ENCODE data around the gene THADA.

DNA sequence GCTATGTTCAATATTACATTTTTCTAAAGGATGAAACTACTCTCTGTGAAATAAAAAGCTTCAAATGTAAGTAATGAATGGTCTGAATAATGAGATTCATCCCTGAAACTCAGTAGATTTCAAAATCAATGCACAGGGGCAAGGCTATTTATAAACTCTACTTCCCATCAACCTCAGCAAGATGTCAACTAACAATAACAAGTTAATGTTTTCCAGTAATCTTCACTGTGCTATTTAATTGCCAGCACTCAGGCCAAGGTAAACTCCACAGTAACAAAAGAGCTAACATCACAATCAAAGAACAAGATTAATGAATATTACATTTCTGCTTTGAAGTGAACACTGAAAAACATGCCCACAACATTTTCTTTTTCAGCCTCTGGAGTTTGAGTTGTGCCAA lies 225.1 kb downstream of the THADA start:
- TF ChIP-seq, protein P1, sequence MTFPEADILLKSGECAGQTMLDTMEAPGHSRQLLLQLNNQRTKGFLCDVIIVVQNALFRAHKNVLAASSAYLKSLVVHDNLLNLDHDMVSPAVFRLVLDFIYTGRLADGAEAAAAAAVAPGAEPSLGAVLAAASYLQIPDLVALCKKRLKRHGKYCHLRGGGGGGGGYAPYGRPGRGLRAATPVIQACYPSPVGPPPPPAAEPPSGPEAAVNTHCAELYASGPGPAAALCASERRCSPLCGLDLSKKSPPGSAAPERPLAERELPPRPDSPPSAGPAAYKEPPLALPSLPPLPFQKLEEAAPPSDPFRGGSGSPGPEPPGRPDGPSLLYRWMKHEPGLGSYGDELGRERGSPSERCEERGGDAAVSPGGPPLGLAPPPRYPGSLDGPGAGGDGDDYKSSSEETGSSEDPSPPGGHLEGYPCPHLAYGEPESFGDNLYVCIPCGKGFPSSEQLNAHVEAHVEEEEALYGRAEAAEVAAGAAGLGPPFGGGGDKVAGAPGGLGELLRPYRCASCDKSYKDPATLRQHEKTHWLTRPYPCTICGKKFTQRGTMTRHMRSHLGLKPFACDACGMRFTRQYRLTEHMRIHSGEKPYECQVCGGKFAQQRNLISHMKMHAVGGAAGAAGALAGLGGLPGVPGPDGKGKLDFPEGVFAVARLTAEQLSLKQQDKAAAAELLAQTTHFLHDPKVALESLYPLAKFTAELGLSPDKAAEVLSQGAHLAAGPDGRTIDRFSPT (tag by site-specific recombination; IDR thresholded peaks at IDR 0.05), result no peak
- TF ChIP-seq, protein P2, sequence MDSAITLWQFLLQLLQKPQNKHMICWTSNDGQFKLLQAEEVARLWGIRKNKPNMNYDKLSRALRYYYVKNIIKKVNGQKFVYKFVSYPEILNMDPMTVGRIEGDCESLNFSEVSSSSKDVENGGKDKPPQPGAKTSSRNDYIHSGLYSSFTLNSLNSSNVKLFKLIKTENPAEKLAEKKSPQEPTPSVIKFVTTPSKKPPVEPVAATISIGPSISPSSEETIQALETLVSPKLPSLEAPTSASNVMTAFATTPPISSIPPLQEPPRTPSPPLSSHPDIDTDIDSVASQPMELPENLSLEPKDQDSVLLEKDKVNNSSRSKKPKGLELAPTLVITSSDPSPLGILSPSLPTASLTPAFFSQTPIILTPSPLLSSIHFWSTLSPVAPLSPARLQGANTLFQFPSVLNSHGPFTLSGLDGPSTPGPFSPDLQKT (IDR thresholded peaks at IDR 0.05; ENCODE audit: borderline replicate concordance, low read depth, low read length), result no peak
- TF ChIP-seq ZBTB17 (tag by site-specific recombination; IDR thresholded peaks at IDR 0.05), result no peak
- TF ChIP-seq, protein P3, sequence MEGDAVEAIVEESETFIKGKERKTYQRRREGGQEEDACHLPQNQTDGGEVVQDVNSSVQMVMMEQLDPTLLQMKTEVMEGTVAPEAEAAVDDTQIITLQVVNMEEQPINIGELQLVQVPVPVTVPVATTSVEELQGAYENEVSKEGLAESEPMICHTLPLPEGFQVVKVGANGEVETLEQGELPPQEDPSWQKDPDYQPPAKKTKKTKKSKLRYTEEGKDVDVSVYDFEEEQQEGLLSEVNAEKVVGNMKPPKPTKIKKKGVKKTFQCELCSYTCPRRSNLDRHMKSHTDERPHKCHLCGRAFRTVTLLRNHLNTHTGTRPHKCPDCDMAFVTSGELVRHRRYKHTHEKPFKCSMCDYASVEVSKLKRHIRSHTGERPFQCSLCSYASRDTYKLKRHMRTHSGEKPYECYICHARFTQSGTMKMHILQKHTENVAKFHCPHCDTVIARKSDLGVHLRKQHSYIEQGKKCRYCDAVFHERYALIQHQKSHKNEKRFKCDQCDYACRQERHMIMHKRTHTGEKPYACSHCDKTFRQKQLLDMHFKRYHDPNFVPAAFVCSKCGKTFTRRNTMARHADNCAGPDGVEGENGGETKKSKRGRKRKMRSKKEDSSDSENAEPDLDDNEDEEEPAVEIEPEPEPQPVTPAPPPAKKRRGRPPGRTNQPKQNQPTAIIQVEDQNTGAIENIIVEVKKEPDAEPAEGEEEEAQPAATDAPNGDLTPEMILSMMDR (tag by site-specific recombination; IDR thresholded peaks at IDR 0.05), result no peak
- TF ChIP-seq, protein P4, sequence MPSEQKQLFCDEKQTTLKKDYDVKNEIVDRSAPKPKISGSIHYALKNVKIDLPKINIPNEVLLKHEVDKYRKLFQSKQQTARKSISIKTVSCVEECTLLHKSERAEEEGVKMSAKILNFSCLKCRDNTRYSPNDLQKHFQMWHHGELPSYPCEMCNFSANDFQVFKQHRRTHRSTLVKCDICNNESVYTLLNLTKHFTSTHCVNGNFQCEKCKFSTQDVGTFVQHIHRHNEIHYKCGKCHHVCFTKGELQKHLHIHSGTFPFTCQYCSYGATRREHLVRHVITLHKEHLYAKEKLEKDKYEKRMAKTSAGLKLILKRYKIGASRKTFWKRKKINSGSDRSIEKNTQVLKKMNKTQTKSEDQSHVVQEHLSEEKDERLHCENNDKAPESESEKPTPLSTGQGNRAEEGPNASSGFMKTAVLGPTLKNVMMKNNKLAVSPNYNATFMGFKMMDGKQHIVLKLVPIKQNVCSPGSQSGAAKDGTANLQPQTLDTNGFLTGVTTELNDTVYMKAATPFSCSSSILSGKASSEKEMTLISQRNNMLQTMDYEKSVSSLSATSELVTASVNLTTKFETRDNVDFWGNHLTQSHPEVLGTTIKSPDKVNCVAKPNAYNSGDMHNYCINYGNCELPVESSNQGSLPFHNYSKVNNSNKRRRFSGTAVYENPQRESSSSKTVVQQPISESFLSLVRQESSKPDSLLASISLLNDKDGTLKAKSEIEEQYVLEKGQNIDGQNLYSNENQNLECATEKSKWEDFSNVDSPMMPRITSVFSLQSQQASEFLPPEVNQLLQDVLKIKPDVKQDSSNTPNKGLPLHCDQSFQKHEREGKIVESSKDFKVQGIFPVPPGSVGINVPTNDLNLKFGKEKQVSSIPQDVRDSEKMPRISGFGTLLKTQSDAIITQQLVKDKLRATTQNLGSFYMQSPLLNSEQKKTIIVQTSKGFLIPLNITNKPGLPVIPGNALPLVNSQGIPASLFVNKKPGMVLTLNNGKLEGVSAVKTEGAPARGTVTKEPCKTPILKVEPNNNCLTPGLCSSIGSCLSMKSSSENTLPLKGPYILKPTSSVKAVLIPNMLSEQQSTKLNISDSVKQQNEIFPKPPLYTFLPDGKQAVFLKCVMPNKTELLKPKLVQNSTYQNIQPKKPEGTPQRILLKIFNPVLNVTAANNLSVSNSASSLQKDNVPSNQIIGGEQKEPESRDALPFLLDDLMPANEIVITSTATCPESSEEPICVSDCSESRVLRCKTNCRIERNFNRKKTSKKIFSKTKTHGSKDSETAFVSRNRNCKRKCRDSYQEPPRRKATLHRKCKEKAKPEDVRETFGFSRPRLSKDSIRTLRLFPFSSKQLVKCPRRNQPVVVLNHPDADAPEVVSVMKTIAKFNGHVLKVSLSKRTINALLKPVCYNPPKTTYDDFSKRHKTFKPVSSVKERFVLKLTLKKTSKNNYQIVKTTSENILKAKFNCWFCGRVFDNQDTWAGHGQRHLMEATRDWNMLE (tag by site-specific recombination; conservative IDR thresholded peaks at IDR 0.05; ENCODE audit: low read depth), result no peak
- no peak for TF ChIP-seq ZNF654 (tag by site-specific recombination; IDR thresholded peaks at IDR 0.05; ENCODE audit: low read depth)
- TF ChIP-seq ZNF324 (tag by site-specific recombination; IDR thresholded peaks at IDR 0.05), result no peak
- TF ChIP-seq, protein P5, sequence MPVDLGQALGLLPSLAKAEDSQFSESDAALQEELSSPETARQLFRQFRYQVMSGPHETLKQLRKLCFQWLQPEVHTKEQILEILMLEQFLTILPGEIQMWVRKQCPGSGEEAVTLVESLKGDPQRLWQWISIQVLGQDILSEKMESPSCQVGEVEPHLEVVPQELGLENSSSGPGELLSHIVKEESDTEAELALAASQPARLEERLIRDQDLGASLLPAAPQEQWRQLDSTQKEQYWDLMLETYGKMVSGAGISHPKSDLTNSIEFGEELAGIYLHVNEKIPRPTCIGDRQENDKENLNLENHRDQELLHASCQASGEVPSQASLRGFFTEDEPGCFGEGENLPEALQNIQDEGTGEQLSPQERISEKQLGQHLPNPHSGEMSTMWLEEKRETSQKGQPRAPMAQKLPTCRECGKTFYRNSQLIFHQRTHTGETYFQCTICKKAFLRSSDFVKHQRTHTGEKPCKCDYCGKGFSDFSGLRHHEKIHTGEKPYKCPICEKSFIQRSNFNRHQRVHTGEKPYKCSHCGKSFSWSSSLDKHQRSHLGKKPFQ (tag by site-specific recombination; IDR thresholded peaks at IDR 0.05), result no peak
- peak; percentile 32; the same call in 1 of the 2 replicates for TF ChIP-seq TCF7L2 (IDR thresholded peaks at IDR 0.05; ENCODE audit: borderline replicate concordance, low read depth, low read length)
- no peak for TF ChIP-seq ZNF223 (tag by site-specific recombination; IDR thresholded peaks at IDR 0.05)
- peak; percentile 86 for TF ChIP-seq OSR2 (tag by site-specific recombination; IDR thresholded peaks at IDR 0.05)
- no peak for TF ChIP-seq HOXD13 (CRISPR knock-in tag; IDR thresholded peaks at IDR 0.05; ENCODE audit: borderline replicate concordance)
- TF ChIP-seq ZNF776 (tag by site-specific recombination; IDR thresholded peaks at IDR 0.05; ENCODE audit: borderline replicate concordance), result no peak

Measured in HEK293 (cell line).